HG03575 (cell line): ENCODE data around the gene FAM118B.
"Not testable (repeated sequence)": the region's sequence is repeated elsewhere in the genome, so short reads cannot be mapped to it uniquely, and the experiment has no call there.

Experiments
- ATAC-seq: cut with Tn5 transposase; IDR thresholded peaks from one replicate; pipeline ENCODE4 v1.9.1; 2021; ENCODE audit not compliant: unreplicated experiment, insufficient number of reproducible peaks, low FRiP score; ENCODE audit errors: extremely low read depth

Gene FAM118B

DNA sequence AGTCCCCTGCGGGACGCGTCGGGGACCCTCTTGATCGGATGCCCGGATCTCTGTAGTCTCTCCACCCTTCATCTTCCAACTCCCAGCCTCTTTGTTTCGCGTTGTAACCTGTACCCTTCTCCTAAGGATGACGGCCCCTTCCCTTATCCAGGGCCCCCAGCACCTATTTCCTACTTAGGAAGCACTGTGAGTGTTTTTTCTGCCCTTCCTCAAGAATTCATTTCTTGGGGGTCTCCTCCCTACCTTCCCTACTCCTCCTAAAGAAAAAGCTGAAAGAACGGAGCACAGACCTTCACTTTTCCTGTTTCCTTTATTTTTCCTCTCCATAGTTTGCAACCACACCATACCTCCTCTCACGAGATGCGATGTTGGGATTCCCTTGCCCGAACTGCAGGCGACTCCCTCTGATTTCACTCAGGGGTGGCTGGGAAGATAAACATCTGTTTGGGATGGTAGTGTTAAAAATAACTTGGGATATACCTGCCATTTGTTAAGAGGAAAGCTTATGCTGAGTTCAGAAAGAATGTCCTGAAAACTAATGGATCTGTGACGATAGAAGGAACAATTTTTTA is 593 bp downstream of the FAM118B start:
- no peak for ATAC-seq

DNA sequence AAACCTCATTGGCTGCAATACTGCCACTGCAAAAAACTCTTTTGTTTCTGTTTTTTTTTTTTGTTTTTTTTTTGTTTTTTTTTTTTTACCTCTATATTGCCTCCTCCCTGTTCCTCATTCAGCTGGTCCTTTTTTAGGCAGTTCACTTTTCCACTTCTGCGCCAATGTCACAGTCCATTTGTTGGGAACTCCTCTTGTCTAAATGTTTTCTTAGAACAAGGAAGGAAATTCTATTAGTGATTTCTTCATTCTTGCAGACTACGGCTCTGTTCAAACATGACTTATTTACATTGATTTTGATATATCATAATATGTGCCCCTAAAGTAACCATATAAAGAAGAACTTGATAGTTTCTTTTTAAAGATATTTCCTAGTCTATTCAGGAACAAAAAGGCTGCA is 2.9 kb downstream of the FAM118B start:
- no peak for ATAC-seq

DNA sequence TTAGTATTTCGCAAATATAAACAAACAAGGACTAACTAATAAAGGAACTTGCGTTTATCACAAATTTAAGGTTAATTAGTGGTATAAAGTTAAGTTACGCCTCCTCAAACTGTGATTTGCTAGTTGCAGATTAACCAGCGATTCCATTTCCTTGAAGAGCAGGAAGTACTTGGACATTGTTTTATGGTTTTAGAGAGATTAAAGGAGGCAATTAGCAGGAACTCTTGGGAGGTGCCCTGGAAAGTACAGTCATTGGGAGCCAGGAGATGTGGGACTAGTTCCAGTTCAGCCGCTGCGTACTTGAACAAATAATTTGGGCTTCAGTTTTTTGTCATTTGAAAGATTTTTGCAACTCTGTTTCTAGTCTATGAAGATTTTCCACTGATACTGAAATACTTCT is 3.3 kb downstream of the FAM118B start:
- ATAC-seq, result no peak

DNA sequence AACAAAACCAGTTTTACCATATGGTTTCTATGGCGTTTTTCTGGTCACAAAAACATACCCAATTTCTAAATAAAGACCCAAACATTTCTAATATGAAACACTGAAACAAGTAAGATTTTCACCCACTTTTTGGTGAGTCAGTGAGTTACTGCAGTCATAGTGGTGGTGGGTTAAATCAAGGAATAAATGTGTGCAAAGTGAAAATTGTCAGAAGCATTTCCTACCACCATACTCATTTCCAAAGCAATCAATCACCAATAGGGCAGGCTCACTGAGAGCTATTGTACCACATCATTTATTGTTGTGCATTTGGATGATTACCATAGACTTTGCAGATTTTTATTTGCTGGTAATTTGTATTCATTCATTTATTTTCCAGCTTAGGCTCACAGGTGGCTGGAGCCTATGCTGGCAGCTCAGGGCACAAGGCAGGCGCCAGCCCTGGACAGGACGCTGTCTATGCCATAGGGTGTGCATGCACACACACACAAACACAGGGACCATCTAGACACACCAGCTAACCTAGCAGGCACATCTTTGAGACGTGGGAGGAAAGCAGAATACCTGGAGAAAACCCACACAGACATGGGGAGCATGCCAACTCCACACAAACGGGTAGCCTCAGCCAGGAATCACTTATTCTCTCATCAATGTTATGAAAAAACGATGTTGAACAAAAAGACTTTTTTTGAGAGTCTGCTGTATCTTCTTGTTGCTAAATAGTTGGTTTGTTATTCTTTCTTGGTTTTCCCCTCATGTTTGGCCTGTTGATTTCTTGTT is 5.1 kb downstream of the FAM118B start:
- no peak for ATAC-seq

DNA sequence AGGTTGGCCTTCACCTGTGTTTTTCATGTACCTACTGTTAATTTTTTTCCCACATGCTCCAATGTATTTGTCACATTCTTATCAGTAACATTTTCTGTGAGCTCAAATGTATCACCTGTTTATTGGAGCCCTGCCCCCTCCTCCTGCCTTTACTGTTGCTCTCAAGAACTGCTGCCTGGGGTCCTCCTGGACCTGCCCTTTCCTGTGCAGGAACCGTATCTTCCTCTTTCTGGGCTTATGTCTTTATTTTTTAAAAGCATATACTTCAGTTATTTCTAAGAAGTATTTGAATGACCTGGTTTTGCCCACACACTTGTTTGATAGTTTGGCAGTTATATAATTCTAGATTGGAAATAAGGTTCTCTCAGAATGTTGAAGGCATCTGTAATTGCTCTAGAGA is 5.9 kb downstream of the FAM118B start:
- no peak for ATAC-seq

DNA sequence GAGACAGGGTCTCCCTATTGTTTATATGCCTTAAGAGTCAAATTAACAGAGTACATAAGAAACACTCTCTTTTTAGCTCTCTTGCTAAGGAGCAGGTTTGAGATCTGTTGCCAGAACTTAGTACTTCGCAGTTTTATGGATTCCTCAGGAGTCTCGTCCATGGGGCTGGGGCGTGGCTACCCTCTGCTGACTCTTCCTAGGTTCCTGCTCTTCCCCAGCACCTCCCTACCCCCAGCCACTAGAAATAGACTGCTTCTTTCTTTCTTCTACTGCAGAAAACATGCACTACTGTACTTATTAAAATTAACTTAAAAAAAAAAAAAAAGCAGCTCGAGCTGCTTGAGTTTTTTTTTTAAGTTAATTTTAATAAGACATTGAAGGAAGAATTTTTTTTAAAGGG is 8.0 kb downstream of the FAM118B start:
- no peak for ATAC-seq

DNA sequence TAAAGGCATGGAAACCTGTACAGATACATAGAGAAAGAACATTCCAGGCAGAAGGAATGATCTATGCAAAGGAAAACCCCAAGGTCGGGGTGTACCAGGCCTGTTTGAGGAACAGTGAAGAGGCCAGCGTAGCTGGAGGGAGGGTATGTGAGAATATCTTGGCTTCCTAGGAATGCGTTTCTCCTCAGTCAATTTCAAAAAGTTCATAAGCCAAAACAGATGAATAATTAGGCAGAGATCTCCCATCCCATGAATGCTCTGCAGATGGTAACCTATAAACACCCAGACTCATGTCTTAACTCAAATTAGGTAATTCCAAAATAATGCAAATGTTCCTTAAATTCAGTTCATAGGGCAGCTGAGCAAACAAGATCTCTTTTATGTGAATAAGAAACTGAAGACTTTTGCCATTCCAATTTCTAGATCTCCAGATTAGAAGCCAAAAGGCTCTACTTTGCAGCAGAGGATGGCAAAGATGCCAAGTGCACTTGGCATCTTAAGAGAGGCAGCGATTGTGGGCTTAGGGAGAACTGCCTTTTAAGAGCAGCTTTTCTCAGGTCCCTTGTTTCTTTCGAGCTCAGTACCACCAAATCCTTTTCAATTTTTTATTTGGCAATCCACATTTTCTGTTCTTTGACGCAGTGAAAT is 13.2 kb downstream of the FAM118B start:
- ATAC-seq, result no peak

DNA sequence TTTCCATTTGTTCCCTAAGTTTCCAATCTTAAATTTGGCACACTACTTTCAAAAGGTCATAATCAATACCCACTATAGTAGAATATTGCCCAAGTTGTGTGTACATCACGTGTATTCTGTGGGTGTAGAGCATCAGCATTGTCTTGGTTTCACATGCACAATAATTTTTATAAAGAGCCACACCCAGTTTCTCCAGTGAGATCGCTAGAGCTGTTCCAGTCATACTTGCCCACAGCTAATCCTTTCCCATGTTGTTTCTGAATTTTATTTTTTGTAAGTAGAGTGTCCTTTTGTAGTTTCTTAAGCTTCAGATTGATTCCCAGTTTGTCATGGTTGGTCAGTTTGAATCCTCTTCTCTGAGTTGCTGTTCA is 13.7 kb downstream of the FAM118B start:
- ATAC-seq, result no peak

DNA sequence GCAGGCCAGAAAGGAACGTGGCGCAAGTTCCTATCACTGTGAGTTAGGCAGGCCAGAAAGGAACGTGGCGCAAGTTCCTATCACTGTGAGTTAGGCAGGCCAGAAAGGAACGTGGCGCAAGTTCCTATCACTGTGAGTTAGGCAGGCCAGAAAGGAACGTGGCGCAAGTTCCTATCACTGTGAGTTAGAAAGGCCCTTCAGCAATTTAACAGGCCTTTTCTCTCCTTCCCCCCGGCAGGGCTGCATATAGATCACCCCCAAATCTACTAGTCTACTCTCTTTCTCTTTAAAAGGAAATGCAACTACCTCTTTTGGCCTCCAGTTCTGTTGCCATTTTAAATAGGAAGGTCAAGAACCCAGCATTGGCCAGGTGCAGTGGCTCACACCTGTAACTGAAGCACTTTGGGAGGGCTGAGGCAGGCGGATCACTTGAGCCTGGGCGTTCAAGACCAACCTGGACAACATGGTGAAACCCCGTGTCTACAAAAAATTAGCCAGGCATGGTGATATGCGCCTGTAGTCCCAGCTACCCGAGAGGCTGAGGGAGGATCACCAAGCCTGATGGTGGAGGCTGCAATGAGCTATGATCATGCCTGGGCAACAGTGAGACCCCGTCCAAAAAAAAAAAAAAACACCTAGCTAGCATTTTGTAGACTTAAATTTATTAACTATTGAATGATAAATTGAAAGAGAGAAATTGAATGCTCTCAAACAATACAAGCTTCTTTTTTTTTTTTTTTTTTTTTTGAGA is 14.9 kb downstream of the FAM118B start:
- ATAC-seq, result no peak

DNA sequence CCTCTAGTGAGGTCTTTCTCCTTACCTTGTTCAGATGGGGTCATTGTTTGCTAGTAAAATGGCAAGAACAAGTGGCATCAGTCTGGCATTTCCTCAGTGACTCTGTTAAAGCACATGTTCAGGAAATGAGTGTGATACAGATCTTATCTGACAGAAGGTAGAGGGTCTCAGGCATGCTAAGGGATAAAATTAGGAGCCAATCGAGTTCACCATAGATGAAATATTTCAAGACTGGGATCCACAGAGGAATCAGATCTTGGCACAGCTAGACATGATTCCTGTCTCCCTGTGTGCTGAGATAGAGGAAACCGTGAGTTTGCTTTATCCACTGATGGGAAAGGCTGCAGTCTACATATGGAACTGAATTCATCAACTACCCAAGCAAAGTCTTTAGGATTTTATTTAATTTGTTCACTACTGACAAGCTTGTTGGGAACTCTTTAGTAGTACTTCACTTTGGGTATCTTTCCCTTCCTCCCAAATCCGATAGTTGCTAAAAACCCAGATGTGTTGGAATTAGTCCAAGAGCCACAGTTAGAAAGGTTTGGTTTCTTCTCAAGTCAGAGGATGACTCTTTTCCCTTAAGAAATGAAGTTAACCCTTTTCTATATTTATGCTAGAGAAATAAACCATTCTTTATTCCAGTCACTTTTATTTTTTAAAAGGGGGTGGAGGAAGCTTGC is 18.4 kb downstream of the FAM118B start:
- ATAC-seq, result no peak

DNA sequence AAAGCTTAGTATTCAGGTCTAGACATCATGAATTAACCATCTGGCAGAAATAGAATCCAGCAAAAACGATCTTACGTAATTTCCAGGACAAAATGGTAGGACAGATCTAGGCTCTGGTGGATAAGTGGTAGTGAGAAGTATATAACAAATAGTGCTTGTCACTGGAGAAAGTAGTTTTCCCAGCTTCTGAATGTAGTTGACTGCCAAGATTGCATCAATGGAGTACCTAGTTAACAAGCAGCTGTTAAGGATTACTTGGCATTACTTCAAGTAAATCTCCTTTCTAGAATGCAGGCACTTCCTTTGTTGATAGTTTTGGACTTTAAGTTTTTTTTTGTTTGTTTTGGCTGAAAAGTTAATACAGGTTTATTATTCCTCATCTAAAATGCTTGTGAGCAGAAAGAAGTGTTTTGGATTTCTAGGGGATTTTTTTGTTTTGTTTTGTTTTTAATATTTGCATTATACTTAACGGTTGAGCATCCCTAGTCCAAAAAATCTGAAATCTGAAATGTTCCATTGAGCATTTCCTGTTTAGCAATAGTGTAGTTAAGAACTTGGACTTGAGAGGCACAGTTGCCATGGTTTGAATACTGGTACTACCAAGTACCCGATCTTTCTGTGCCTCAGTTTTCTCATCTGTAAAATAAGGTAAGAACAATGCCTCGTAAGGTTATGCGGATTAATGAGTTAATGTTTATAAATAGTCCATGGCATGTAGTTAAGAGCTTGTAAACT is 20.3 kb downstream of the FAM118B start:
- no peak for ATAC-seq

DNA sequence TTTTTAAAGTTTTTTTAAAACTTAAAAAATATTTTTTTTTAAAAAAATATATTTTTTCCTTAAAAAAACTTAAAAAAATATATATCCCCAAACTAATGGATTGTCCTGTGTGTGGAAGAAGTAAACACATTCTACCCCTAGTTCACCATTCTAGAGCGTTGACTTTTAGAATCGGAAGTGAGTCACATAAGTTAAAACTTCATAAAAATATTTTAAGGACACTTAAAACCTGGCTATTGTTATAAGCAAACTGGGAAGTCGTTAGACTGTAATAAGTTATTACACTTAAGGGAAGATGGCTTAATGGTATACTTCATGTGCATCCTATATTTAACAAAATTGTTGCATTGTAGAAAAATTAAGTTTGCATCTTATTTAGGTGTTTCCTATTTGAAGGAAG is 21.1 kb downstream of the FAM118B start:
- ATAC-seq, result no peak

DNA sequence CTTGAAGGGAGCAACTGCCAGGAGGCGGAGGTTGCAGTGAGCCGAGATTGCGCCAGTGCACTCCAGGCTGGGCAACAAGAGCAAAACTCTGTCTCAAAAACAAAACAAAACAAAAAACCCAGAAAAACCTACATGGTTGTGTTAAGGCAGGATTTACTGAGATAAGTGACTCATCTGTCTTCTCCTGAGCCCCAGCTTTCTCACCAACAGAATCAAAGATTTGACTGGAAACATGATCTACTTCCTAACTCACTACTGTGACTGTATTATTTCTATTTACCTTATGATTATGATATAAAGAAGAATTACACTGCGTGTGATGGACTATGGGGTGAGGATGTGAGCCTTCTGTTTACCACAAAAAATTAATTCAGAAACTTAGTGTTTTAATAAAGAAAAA is 21.8 kb downstream of the FAM118B start:
- no peak for ATAC-seq

DNA sequence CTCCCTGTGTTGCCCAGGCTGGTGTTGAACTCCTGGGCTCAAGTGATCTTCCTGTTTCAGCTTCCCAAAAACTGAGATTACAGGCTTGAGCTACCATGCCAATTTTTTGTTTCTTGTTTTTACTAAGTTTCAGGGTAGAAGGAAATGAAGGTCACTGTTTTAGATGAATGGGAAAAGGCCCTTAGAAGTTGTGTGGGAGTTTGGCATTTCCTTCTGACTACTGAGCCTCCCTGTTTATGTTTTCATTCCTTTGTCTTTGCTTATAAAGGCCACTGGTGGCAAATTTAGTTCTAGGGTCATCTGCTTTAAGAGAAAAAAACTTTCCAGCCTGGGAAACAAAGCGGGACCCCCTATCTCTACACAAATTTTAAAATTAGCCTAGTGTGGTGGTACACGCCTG is 35.1 kb downstream of the FAM118B start:
- ATAC-seq, result no peak

DNA sequence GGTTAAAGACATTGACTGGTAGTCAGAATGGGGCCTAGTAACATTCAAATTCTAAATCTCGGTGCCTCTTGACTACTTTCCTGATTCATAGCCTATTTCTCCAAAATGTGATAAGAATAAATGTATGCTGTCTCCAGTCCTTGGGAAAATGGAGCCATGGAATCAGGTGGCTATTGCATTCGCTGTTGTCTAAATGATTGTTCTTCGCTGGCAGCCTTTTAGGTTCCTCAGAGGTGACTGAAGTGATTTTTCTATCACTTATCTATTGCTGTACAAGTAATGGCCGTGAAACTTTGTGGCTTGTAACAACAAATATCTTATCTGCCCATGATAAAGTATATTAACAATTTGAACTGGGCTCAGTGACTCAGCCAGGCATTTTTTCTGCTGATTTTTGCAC is 41.7 kb downstream of the FAM118B start:
- ATAC-seq, result no peak

DNA sequence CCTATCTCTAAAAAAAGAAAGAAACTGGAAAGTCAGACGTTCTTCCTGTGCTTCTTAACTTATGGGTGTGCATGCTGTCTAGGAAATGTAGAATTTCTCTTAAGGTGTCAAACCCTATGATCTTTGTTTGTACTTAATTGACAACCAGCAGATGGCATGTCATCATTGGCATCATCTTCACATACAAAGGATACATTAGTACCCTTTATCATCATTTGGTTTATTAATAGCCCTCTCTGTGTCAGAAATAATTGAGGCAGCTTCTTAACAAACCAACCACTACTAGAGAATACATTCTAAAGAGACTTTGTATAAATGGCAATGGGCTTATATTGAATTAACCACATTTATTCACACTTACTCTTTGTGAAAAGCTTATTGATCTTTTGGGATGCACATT is 43.2 kb downstream of the FAM118B start:
- no peak for ATAC-seq

DNA sequence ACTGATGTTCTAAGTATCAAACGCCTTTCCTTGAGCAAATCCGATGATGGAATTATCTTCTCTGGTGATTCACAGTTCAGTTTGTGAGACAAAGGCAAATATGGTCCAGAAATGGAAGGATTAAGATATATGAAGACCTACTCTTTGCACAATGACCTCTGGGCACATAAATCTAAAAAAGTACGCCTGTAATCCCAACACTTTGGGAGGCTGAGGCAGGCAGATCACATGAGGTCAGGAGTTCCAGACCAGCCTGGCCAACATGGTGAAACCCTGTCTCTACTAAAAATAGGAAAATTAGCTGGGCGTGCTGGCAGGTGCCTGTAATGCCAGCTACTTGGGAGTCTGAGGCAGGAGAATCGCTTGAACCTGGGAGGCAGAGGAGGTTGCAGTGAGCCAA is 43.9 kb downstream of the FAM118B start:
- not testable (repeated sequence) for ATAC-seq

DNA sequence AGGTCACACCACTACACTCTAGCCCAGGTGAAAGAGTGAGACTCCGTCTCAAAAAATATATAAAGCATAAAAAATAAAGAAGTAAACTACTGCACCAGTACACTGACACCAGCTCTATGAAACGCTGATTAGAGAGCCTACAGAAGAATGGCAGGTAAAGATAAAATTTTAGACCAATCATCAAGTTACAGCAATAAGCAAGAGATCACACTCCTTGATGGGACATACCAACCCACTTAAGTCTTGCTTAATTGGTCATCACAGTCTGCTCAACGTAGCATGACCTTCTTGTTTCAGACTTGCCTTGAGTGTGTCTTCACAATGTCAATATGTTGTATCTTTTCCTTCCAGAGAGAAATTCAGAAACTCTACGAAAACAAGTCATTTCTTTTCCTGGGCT is 44.6 kb downstream of the FAM118B start:
- ATAC-seq, result no peak

DNA sequence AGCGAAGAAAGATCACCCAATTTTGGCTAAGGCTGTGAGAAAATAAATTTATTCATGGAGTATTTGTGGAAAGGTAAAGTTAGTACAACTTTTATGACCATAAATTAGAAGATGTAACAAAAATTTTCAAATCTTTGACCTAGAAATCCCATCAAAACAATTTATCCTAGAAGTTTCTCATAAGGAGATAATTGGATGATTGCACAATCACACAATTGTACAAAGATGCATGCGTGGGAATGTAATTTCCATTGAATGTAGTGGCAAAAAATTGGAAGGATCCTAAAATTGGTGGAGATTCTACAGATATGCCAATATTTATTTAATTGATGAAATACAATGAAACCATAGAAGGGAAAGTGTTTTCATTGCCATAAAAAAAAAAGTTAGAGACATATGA is 45.6 kb downstream of the FAM118B start:
- ATAC-seq, result no peak
